ENCODE results near the gene IL4R. TPM values are rescaled to one million over a fixed set of nuclear protein-coding genes. Genes with fewer than 3 reads are reported as not detected.
A peak's percentile ranks its signal among the peaks of the same experiment; 100 is the strongest.

IL4R gene
- total and polyA plus RNA-seq, 2 of the 8 experiments (the other 6 are each of a cell fraction or from before 2014, with no cell fraction given): 29.1 to 29.4 TPM

- no peak for TF ChIP-seq EGR1 (IDR thresholded peaks at IDR 0.05; ENCODE audit: borderline replicate concordance, low read depth, low read length)
- no peak for TF ChIP-seq SRF (IDR thresholded peaks at IDR 0.05; ENCODE audit: low read depth, low read length)
- TF ChIP-seq CREB1 (IDR thresholded peaks at IDR 0.05): peak; percentile 86
- no peak for TF ChIP-seq CEBPB (IDR thresholded peaks at IDR 0.05; ENCODE audit: low read depth, low read length)
- TF ChIP-seq SUZ12 (IDR thresholded peaks at IDR 0.05; ENCODE audit: low read length): no peak
- TF ChIP-seq SP1 (IDR thresholded peaks at IDR 0.05; ENCODE audit: low read depth, low read length): no peak
- no peak for TF ChIP-seq BCL11A (IDR thresholded peaks at IDR 0.05; ENCODE audit: low read depth in 2 of 2, low read length in 2 of 2)
- no peak for TF ChIP-seq CHD7 (IDR thresholded peaks at IDR 0.05; ENCODE audit: insufficient replicate concordance, low read length)
- no peak for TF ChIP-seq RNF2 (IDR thresholded peaks at IDR 0.05; ENCODE audit: borderline replicate concordance, low read depth, low read length, missing control alignments, poor library complexity, severe bottlenecking)
- no peak for TF ChIP-seq EP300 (IDR thresholded peaks at IDR 0.05; ENCODE audit: borderline replicate concordance in 1 of 2, low read depth in 2 of 2, low read length in 2 of 2)
These were observed 45.1 kb upstream of the IL4R start, which contains the start of gene NSMCE1 (continued) for GRCh38 chr16:27268376-27269299.

Measured in H1 (cell line).